ENCODE results near the gene WDR1.

DNA sequence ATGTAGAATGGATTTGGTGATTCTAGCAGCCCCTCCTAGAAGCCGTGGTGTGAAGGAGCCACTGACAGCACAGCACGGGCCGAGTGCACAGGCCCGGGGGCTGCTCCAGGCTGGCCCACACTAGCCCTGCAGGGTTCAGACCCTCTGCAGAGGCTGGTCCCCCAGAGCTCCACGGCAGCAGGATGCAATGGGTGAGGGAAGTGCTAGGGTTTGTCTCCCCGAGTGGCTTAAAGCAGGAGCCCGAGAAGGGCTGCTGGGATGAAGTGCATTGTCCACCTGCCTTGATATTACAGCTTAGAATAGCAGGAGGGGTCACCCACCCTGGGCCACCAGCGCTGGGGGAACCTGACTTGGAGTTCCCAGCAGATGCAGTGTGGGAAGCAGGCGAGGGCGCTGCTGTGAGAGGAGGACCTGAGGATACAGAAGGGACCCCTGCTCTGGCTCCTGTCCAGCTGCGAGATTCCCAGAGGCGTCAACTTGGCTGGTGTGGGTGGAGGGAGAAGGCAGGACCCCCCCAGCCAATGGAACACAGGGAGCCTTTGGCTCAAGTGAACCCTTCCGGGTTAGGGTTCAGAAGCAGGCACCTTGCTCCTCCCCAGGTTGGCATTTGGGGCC is 30.0 kb downstream of the WDR1 start:
- TF ChIP-seq CTCF (IDR thresholded peaks at IDR 0.05), result no peak
- no peak for TF ChIP-seq POLR2AphosphoS5 (IDR thresholded peaks at IDR 0.05)
- TF ChIP-seq POLR2A (IDR thresholded peaks at IDR 0.05), result no peak
- TF ChIP-seq EP300 (IDR thresholded peaks at IDR 0.05), result no peak

Data from upper lobe of left lung (tissue), 4 donors.